OCI-LY1 (cell line): ENCODE measurements around the gene SEMA3A.
"Not testable (repeated sequence)": the region's sequence is repeated elsewhere in the genome, so short reads cannot be mapped to it uniquely, and the experiment has no call there.

Experiments
- H2AFZ ChIP-seq: fragments of 200-600 bp; sonication (generic), shearing (Covaris generic); 2 replicates; pipeline ENCODE4 v1.6.0; 2014; ENCODE audit warnings: antibody characterized with exemption, mild to moderate bottlenecking, low read length
- H3F3A ChIP-seq: fragments of 200-600 bp; sonication (generic), shearing (Covaris generic); 2 replicates; pipeline ENCODE4 v1.6.0; 2014; ENCODE audit warnings: mild to moderate bottlenecking, antibody characterized with exemption, low read length, moderate library complexity; ENCODE audit not compliant: insufficient read depth
- H3K27ac ChIP-seq: fragments of 200-600 bp; sonication (generic); 2 replicates; pipeline ENCODE4 v1.5.1; 2014; ENCODE audit warnings: low read length, mixed run types, mild to moderate bottlenecking, low read depth; ENCODE audit not compliant: poor library complexity, severe bottlenecking
- H3K27me3 ChIP-seq: fragments of 200-600 bp; sonication (generic); 2 replicates; pipeline ENCODE4 v1.6.0; 2014; ENCODE audit warnings: antibody characterized with exemption, mild to moderate bottlenecking, low read length, moderate library complexity; ENCODE audit not compliant: insufficient read depth
- H3K36me3 ChIP-seq: fragments of 200-600 bp; sonication (generic); 2 replicates; pipeline ENCODE4 v1.6.1; 2014; ENCODE audit warnings: mild to moderate bottlenecking, antibody characterized with exemption, low read length, moderate library complexity, mixed read lengths; ENCODE audit not compliant: insufficient read depth
- H3K4me1 ChIP-seq: fragments of 200-600 bp; sonication (generic); 2 replicates; pipeline ENCODE4 v1.5.1; 2014; ENCODE audit warnings: mild to moderate bottlenecking, low read length, moderate library complexity; ENCODE audit not compliant: insufficient read depth, severe bottlenecking
- H3K4me2 ChIP-seq: fragments of 200-600 bp; sonication (generic), shearing (Covaris generic); 2 replicates; pipeline ENCODE4 v1.6.1; 2014; ENCODE audit warnings: low read length
- H3K4me3 ChIP-seq: fragments of 200-600 bp; sonication (generic); 2 replicates; pipeline ENCODE4 v1.5.1; 2014; ENCODE audit warnings: low read length, low read depth, mild to moderate bottlenecking, mixed read lengths; ENCODE audit not compliant: poor library complexity, severe bottlenecking
- H3K79me2 ChIP-seq: fragments of 200-600 bp; shearing (Covaris generic); 2 replicates; pipeline ENCODE4 v1.6.1; 2016; ENCODE audit warnings: mixed run types, low read length, mixed read lengths; ENCODE audit not compliant: insufficient read depth
- H3K9ac ChIP-seq: fragments of 200-600 bp; sonication (generic), shearing (Covaris generic); 2 replicates; pipeline ENCODE4 v1.6.1; 2014; ENCODE audit warnings: mild to moderate bottlenecking, low read length, mixed read lengths
- H3K9me2 ChIP-seq: fragments of 200-600 bp; sonication (generic), shearing (Covaris generic); 2 replicates; pipeline ENCODE4 v1.6.1; 2014; ENCODE audit warnings: low read depth, mild to moderate bottlenecking, low read length, mixed read lengths
- H3K9me3 ChIP-seq: fragments of 200-600 bp; shearing (Covaris generic); 2 replicates; pipeline ENCODE4 v1.6.1; 2014; ENCODE audit warnings: low read length, mixed read lengths
- H4K20me1 ChIP-seq: fragments of 200-600 bp; sonication (generic), shearing (Covaris generic); 2 replicates; pipeline ENCODE4 v1.6.0; 2016; ENCODE audit warnings: mild to moderate bottlenecking, low read length; ENCODE audit not compliant: insufficient read depth
- EZH2 ChIP-seq: fragments of 200-600 bp; sonication (generic), shearing (Covaris generic); IDR thresholded peaks from 2 replicates; pipeline ENCODE4 v1.8.0; 2017; ENCODE audit warnings: borderline replicate concordance, mixed run types, mild to moderate bottlenecking, antibody characterized with exemption, low read length, moderate library complexity, mixed read lengths
- TF ChIP-seq, protein P1 (sequence below): fragments of 200-600 bp; sonication (generic), shearing (Covaris generic); IDR thresholded peaks from 2 replicates; pipeline ENCODE4 v1.5.1; 2017; ENCODE audit warnings: mild to moderate bottlenecking, antibody characterized with exemption, low read length, moderate library complexity, mixed read lengths

Gene SEMA3A

DNA sequence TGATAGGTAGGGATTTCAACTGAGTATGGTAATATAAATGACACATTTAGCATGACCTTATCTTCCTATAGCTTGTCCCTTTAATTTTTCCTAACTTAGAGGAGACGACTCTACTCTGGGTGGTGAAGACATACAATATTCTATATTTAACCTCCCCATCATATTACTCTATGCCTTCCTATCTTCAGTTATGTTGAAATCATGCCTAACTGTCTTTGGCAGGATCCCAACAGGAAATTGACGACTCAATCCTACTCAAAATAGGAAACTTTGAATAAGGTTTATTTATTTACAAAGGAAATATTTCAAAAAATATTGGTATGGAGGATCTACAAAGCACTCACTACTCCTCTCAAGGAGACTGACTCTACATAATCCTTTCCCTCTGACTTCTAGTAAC lies 24.1 kb upstream of the SEMA3A start:
- Histone ChIP-seq H3K79me2 (no peaks in the 10 kb centered on the region), H3K9ac (no peak overlapping the region), H4K20me1 (no peaks in the 10 kb centered on the region), H3K27me3 (no peaks in the 10 kb centered on the region), H3K4me2 (no peak overlapping the region), H3K4me1 (no peaks in the 10 kb centered on the region), H3F3A (no peaks in the 10 kb centered on the region), H3K4me3 (no peak overlapping the region), H3K9me2 (no peaks in the 10 kb centered on the region), H3K9me3 (0 out of 2 replicates have a peak, but pooled peaks cover 4% of the 10 kb centered on the region), H2AFZ (no peak overlapping the region), H3K27ac (no peak overlapping the region), H3K36me3 (no peaks in the 10 kb centered on the region)
- no peak for TF ChIP-seq EZH2
- TF ChIP-seq, protein P1, sequence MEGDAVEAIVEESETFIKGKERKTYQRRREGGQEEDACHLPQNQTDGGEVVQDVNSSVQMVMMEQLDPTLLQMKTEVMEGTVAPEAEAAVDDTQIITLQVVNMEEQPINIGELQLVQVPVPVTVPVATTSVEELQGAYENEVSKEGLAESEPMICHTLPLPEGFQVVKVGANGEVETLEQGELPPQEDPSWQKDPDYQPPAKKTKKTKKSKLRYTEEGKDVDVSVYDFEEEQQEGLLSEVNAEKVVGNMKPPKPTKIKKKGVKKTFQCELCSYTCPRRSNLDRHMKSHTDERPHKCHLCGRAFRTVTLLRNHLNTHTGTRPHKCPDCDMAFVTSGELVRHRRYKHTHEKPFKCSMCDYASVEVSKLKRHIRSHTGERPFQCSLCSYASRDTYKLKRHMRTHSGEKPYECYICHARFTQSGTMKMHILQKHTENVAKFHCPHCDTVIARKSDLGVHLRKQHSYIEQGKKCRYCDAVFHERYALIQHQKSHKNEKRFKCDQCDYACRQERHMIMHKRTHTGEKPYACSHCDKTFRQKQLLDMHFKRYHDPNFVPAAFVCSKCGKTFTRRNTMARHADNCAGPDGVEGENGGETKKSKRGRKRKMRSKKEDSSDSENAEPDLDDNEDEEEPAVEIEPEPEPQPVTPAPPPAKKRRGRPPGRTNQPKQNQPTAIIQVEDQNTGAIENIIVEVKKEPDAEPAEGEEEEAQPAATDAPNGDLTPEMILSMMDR = no peak

DNA sequence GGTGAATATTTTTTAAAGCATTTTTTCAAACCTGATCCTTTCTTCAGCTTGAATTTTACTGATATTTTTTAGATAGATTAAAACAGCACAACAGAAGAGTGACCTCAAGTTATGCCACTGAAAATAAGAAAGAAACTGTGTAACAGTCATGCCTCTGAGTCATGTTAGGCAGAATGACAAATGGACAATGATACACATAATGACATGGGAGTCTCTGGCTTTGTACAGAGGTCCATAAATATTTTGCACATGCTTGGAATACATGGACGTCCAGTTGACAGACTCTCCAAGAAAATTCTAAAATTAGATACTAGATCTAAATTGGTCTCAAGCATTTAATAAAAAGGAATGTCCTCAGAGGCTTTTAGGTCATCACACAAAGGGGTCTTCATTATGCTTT lies 21.9 kb upstream of the SEMA3A start:
- Histone ChIP-seq H3K9ac (no peak overlapping the region), H2AFZ (no peak overlapping the region), H3K9me3 (0 out of 2 replicates have a peak, but pooled peaks cover 4% of the 10 kb centered on the region), H3K4me2 (no peak overlapping the region), H4K20me1 (no peaks in the 10 kb centered on the region), H3K4me3 (no peak overlapping the region), H3K79me2 (no peaks in the 10 kb centered on the region), H3K9me2 (no peaks in the 10 kb centered on the region), H3K27me3 (no peaks in the 10 kb centered on the region), H3F3A (no peaks in the 10 kb centered on the region), H3K27ac (no peak overlapping the region), H3K36me3 (no peaks in the 10 kb centered on the region), H3K4me1 (no peaks in the 10 kb centered on the region)
- TF ChIP-seq, protein P1 = no peak
- no peak for TF ChIP-seq EZH2

DNA sequence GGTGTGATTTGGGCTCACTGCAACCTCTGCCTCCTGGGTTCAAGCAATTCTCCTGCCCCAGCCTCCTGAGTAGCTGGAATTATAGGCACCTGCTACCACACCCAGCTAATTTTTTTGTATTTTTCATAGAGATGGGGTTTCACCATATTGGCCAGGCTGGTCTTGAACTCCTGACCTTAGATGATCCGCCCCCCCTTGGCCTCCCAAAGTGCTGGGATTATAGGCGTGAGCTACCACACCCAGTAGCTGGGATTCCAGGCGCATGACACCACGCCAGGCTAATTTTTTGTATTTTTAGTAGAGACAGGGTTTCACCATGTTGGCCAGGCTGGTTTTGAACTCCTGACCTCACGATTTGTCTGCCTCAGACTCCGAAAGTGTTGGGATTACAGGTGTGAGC lies 20.2 kb upstream of the SEMA3A start:
- H3K4me3 ChIP-seq, H3F3A ChIP-seq, H3K27ac ChIP-seq, H3K4me2 ChIP-seq, H3K36me3 ChIP-seq, H3K9me3 ChIP-seq, H2AFZ ChIP-seq, H3K79me2 ChIP-seq, H3K27me3 ChIP-seq, H4K20me1 ChIP-seq, H3K9me2 ChIP-seq, H3K4me1 ChIP-seq, H3K9ac ChIP-seq: not testable (repeated sequence)

DNA sequence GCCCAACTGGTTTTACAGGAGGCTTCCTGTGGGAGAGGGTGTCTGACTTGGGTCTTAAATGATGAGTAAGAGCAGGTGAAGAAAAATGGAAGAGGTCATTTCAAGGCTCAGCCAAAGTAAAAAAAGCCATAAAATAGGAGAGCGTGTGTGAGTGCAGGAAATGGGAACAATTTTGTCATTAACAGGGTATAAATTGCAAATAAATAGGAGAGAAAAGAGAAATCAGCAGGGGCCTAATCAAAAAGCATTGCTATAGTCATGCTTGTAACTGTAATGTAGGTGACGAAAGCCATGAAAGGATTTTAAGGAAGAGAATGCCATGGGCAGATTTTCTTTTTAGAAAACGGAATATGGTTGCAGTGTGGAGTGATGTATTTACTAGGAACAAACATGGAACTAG lies 15.7 kb upstream of the SEMA3A start:
- no peak overlapping the region for H3K27ac ChIP-seq
- H3K27me3 ChIP-seq = no peaks in the 10 kb centered on the region
- H2AFZ ChIP-seq = no peak overlapping the region
- no peaks in the 10 kb centered on the region for H3K4me1 ChIP-seq
- no peak overlapping the region for H3K4me2 ChIP-seq
- H3K4me3 ChIP-seq = no peak overlapping the region
- H3K36me3 ChIP-seq = no peaks in the 10 kb centered on the region
- no peaks in the 10 kb centered on the region for H3K79me2 ChIP-seq
- no peaks in the 10 kb centered on the region for H4K20me1 ChIP-seq
- no peaks in the 10 kb centered on the region for H3F3A ChIP-seq
- TF ChIP-seq, protein P1 = no peak
- TF ChIP-seq EZH2 = no peak
- no peaks in the 10 kb centered on the region for H3K9me3 ChIP-seq
- H3K9me2 ChIP-seq = no peaks in the 10 kb centered on the region
- no peak overlapping the region for H3K9ac ChIP-seq
